RWPE1 (cell line): ENCODE results near the gene SCD5.

Experiments used
- CTCF ChIA-PET: fragments of 350-600 bp; sonication (Branson Sonifier 250); formaldehyde crosslinking; extraction: SDS; loops from one replicate; lab custom pipeline; 2021; lab: Yijun Ruan, JAX
- POLR2A ChIA-PET: fragments of 400-600 bp; formaldehyde crosslinking; extraction: SDS; loops from one replicate; lab custom pipeline; 2020; ENCODE audit warnings: antibody characterized with exemption; ENCODE audit not compliant: low non-redundant PET; lab: Yijun Ruan, JAX
- DNase-seq: peaks from one replicate; pipeline ENCODE4 v3.0.0; 2012; ENCODE audit warnings: low spot score
- H3K27ac ChIP-seq: fragments of 450-650 bp; 2 replicates; pipeline ENCODE4 v1.5.1; 2017
- TF ChIP-seq, protein P1 (sequence below): fragments of 450-650 bp; conservative IDR thresholded peaks from 2 replicates; pipeline ENCODE4 v1.5.1; 2017; ENCODE audit warnings: low read depth, mild to moderate bottlenecking

Gene SCD5

DNA sequence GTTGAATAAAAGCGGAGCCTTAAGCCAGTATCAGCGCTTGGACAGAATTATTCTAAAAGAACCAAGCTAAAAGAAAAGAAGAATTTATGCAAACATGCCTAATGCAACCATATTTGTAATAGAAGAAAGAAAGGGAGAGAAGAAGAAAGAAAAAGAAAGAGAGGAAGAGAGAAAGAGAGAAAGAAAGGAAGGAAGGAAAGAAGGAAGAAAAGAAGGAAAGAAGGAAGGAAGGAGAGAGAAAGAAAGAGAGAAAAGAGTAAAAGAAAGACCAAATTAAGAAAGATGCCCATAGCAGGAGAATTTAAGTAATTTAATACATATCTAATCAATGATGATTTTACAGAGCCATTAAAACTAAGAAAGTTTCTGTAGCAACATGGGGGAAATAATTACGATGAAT, 206.0 kb downstream of the SCD5 start:
- DNase-seq = no peak
- ChIA-PET POLR2A (no interaction called here), CTCF (no interaction called here)
- H3K27ac ChIP-seq = no peak overlapping the region
- TF ChIP-seq, protein P1, sequence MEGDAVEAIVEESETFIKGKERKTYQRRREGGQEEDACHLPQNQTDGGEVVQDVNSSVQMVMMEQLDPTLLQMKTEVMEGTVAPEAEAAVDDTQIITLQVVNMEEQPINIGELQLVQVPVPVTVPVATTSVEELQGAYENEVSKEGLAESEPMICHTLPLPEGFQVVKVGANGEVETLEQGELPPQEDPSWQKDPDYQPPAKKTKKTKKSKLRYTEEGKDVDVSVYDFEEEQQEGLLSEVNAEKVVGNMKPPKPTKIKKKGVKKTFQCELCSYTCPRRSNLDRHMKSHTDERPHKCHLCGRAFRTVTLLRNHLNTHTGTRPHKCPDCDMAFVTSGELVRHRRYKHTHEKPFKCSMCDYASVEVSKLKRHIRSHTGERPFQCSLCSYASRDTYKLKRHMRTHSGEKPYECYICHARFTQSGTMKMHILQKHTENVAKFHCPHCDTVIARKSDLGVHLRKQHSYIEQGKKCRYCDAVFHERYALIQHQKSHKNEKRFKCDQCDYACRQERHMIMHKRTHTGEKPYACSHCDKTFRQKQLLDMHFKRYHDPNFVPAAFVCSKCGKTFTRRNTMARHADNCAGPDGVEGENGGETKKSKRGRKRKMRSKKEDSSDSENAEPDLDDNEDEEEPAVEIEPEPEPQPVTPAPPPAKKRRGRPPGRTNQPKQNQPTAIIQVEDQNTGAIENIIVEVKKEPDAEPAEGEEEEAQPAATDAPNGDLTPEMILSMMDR = no peak

- TF ChIP-seq, protein P1 = no peak
- CTCF ChIA-PET = no interaction called here
- no peak overlapping the region for H3K27ac ChIP-seq
- DNase-seq = no peak
- POLR2A ChIA-PET = no interaction called here
These were observed 207.0 kb downstream of the SCD5 start for GRCh38 chr4:82591592-82591991.

GRCh38 chr4:82589756-82590155, 208.8 kb downstream of the SCD5 start:
- DNase-seq = no peak
- ChIA-PET POLR2A (no interaction called here), CTCF (interaction anchor here (0.7 to 0.9 kb wide), 2 partner anchors 29 to 321 kb away, joined by 3 to 5 read pairs; no protein-coding TSS in a partner anchor)

DNA sequence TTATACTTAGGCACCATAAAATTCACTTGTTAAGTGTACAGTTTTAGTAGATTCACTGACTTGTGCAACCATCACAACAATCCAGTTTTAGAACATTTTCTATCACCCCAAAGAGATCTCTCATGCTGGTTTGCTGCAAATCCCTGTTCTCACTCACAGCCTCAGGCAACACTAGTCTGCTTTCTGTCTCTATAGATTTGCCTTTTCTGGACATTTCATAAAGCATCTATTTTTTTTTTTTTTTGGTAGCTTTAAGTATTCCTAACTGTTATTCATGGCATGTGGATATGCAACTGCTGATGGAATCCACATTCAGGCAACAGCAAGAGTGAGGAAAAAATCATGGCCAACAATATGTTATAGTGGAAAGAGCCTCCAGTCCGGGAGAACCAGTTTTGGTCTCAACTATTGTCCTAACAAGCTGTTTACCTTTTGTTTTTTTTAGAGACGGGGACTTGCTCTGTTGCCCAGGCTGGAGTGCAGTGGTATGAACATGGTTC, 209.8 kb downstream of the SCD5 start:
- no peak for DNase-seq
- CTCF ChIA-PET = interaction anchor here (0.6 to 0.9 kb wide), 3 partner anchors 28 to 320 kb away, joined by 3 to 5 read pairs (median 3); no protein-coding TSS in a partner anchor

More at GRCh38 chr4:82589756-82590155, 208.8 kb downstream of the SCD5 start:
- TF ChIP-seq, protein P1 = no peak
- H3K27ac ChIP-seq = no peak overlapping the region

GRCh38 chr4:82587826-82588540, 210.6 kb downstream of the SCD5 start:
- POLR2A ChIA-PET = no interaction called here
- DNase-seq = no peak
- H3K27ac ChIP-seq = no peak overlapping the region
- CTCF ChIA-PET = interaction anchor here (0.6 kb wide), 1 partner anchor 56 kb away, joined by 3 read pairs; no protein-coding TSS in a partner anchor
- TF ChIP-seq, protein P1 = no peak

More for the DNA sequence above, 209.8 kb downstream of the SCD5 start:
- no peak overlapping the region for H3K27ac ChIP-seq
- POLR2A ChIA-PET = interaction anchor here (0.6 kb wide), 1 partner anchor 10 kb away, joined by 4 read pairs; no protein-coding TSS in a partner anchor
- TF ChIP-seq, protein P1 = no peak

- TF ChIP-seq, protein P1 = no peak
- ChIA-PET POLR2A (no interaction called here), CTCF (interaction anchor here (0.5 kb wide), 1 partner anchor 698 kb away, joined by 4 read pairs; no protein-coding TSS in a partner anchor)
- DNase-seq = no peak
- no peak overlapping the region for H3K27ac ChIP-seq
These were observed 212.7 kb downstream of the SCD5 start for GRCh38 chr4:82585690-82586435.
